Renal cortex interstitium (tissue), 11 donors: ENCODE measurements around the gene KIAA0753. TPM values are rescaled to one million over a fixed set of nuclear protein-coding genes. Genes with fewer than 3 reads are reported as not detected.
A peak's percentile ranks its signal among the peaks of the same experiment; 100 is the strongest.

Source experiments
- DNase-seq, 11 donors: peaks; one replicate each; pipeline ENCODE4 v3.0.0-alpha.2; 2013; ENCODE audit warnings: low read depth in 9 of 11, low spot score in 4 of 11; ENCODE audit errors: extremely low read depth in 1 of 11
- polyA plus RNA-seq, 3 donors: library from polyadenylated mRNA; unstranded; fragments of 120-200 nt; gene quantifications; one replicate each; pipeline ENCODE4 v1.2.1, GENCODE V29; 2013; ENCODE audit not compliant: insufficient read length in 3 of 3

KIAA0753 gene
- polyA plus RNA-seq, 3 donors = 33.2 to 41.6 (median 39.0) TPM

GRCh38 chr17:6654841-6655731, 14.6 kb upstream of the KIAA0753 start:
- peak in 2 of 11 donors; percentile 39 to 43 for DNase-seq

- peak in 1 of 11 donors; percentile 29 for DNase-seq
These were observed 11.5 kb upstream of the KIAA0753 start for GRCh38 chr17:6651919-6652452.

GRCh38 chr17:6651354-6651918, 10.9 kb upstream of the KIAA0753 start, which contains the start of the genes C17orf100 and MED31:
C17orf100 (plus strand) TSS chr17:6651762; CDS start chr17:6651914, 152 bp downstream.
MED31 (minus strand) TSS chr17:6651605; CDS start chr17:6651528, 77 bp downstream.
- DNase-seq = peak; percentile 76 to 92 (median 90)

GRCh38 chr17:6648181-6648580, 7.7 kb upstream of the KIAA0753 start:
- no peak for DNase-seq

GRCh38 chr17:6643451-6644125, 3.1 kb upstream of the KIAA0753 start:
- DNase-seq = no peak

- DNase-seq = no peak
These were observed 2.1 kb upstream of the KIAA0753 start for GRCh38 chr17:6642592-6642991.

- DNase-seq = no peak
These were observed 844 bp upstream of the KIAA0753 start for GRCh38 chr17:6641247-6641863.

GRCh38 chr17:6639586-6640535, 650 bp downstream of the KIAA0753 start:
- DNase-seq = no peak

GRCh38 chr17:6639014-6639585, 1.4 kb downstream of the KIAA0753 start:
- no peak for DNase-seq

- DNase-seq = no peak
These were observed 2.2 kb downstream of the KIAA0753 start for GRCh38 chr17:6638046-6638908.

- DNase-seq = no peak
These were observed 3.1 kb downstream of the KIAA0753 start for GRCh38 chr17:6637458-6637840.

GRCh38 chr17:6636616-6637457, 3.7 kb downstream of the KIAA0753 start:
- no peak for DNase-seq

- no peak for DNase-seq
These were observed 4.4 kb downstream of the KIAA0753 start for GRCh38 chr17:6636105-6636504.

- DNase-seq = no peak
These were observed 7.2 kb downstream of the KIAA0753 start for GRCh38 chr17:6633263-6633662.

GRCh38 chr17:6632530-6632929, 8.0 kb downstream of the KIAA0753 start:
- no peak for DNase-seq

GRCh38 chr17:6630390-6630789, 10.1 kb downstream of the KIAA0753 start:
- no peak for DNase-seq
